IMR-90 (cell line): Measurements from ENCODE around the gene CRIP1. TPM values are rescaled to one million over a fixed set of nuclear protein-coding genes. Genes with fewer than 3 reads are reported as not detected.

ENCODE experiments used
- ATAC-seq: fragments of 200-7000 bp; cut with Tn5 transposase; 2 replicates; pipeline ENCODE4 v1.9.1; 2020; ENCODE audit warnings: low read depth, mild to moderate bottlenecking, moderate library complexity
- BruUV-seq: library from RNA; stranded (reverse); fragments of 400-500 nt; replicated peaks from 2 replicates; lab custom pipeline; 2021; lab: Mats Ljungman, UMichigan
- CTCF ChIA-PET: fragments of 300-600 bp; formaldehyde crosslinking; extraction: SDS; loops from one replicate; lab custom pipeline; 2021; ENCODE audit warnings: antibody characterized with exemption; lab: Yijun Ruan, JAX
- POLR2A ChIA-PET: fragments of 300-600 bp; sonication (Branson Sonifier 250); formaldehyde crosslinking; loops from one replicate; lab custom pipeline; 2022; ENCODE audit warnings: antibody characterized with exemption; ENCODE audit not compliant: unreplicated experiment; lab: Charles Lee
- DNase-seq: peaks from one replicate; pipeline ENCODE4 v3.0.0; 2013
- H2AFZ ChIP-seq: replicated peaks from 2 replicates; pipeline ENCODE3; 2013; ENCODE audit warnings: low read length, mild to moderate bottlenecking; ENCODE audit not compliant: poor library complexity
- H2AK5ac ChIP-seq: 2 replicates; pipeline ENCODE4 v1.6.1; 2013; ENCODE audit warnings: low read depth, low read length, inconsistent platforms
- H2AK9ac ChIP-seq: replicated peaks from 2 replicates; pipeline ENCODE3; 2013; ENCODE audit warnings: mild to moderate bottlenecking, low read depth, low read length, moderate library complexity; ENCODE audit not compliant: poor library complexity
- H2BK120ac ChIP-seq: 2 replicates; pipeline ENCODE4 v1.6.1; 2013; ENCODE audit warnings: low read depth, low read length, inconsistent platforms
- H2BK15ac ChIP-seq: 3 replicates; pipeline ENCODE4 v1.6.1; 2013; ENCODE audit warnings: low read depth, low read length, inconsistent platforms
- H2BK20ac ChIP-seq: 2 replicates; pipeline ENCODE4 v1.6.1; 2013; ENCODE audit warnings: low read depth, mild to moderate bottlenecking, inconsistent platforms, low read length, moderate library complexity
- H2BK5ac ChIP-seq: 2 replicates; pipeline ENCODE4 v1.6.1; 2013; ENCODE audit warnings: mild to moderate bottlenecking, low read depth, low read length, inconsistent platforms; ENCODE audit not compliant: poor library complexity, severe bottlenecking
- H3K14ac ChIP-seq: replicated peaks from 2 replicates; pipeline ENCODE4 v1.6.1; 2013; ENCODE audit warnings: low read depth, low read length, inconsistent platforms
- H3K18ac ChIP-seq: 2 replicates; pipeline ENCODE4 v1.6.1; 2013; ENCODE audit warnings: low read depth, low read length, control low read depth
- H3K23ac ChIP-seq: 2 replicates; pipeline ENCODE4 v1.6.1; 2013; ENCODE audit warnings: low read depth, low read length, inconsistent platforms
- H3K27ac ChIP-seq: 2 replicates; pipeline ENCODE4 v1.5.1; 2013; ENCODE audit warnings: mild to moderate bottlenecking, control low read depth, low read length; ENCODE audit not compliant: insufficient read depth
- H3K27me3 ChIP-seq: 2 replicates; pipeline ENCODE4 v1.6.1; 2013; ENCODE audit warnings: low read length; ENCODE audit not compliant: control insufficient read depth, insufficient read depth
- H3K36me3 ChIP-seq: 2 replicates; pipeline ENCODE4 v1.6.1; 2013; ENCODE audit warnings: low read length, mixed read lengths; ENCODE audit not compliant: control insufficient read depth, insufficient read depth
- H3K4ac ChIP-seq: 2 replicates; pipeline ENCODE4 v1.6.1; 2013; ENCODE audit warnings: low read depth, low read length, inconsistent platforms
- H3K4me1 ChIP-seq: 2 replicates; pipeline ENCODE4 v1.6.1; 2013; ENCODE audit warnings: low read length, mixed read lengths; ENCODE audit not compliant: control insufficient read depth, insufficient read depth
- H3K4me2 ChIP-seq: 2 replicates; pipeline ENCODE4 v1.6.1; 2013; ENCODE audit warnings: low read depth, mild to moderate bottlenecking, control low read depth, low read length, moderate library complexity
- H3K4me3 ChIP-seq: 2 replicates; pipeline ENCODE4 v1.5.1; 2013; ENCODE audit warnings: low read depth, mild to moderate bottlenecking, control low read depth, low read length, moderate library complexity; ENCODE audit not compliant: insufficient read depth
- H3K56ac ChIP-seq: 2 replicates; pipeline ENCODE4 v1.6.1; 2013; ENCODE audit warnings: low read length, inconsistent platforms; ENCODE audit not compliant: insufficient read depth; ENCODE audit errors: extremely low read depth
- H3K79me1 ChIP-seq, 2 experiments: 2 replicates each; pipeline ENCODE4 v1.6.1; 2013; ENCODE audit warnings: low read length in 2 of 2, inconsistent platforms in 1 of 2, low read depth in 1 of 2
- H3K9ac ChIP-seq: 2 replicates; pipeline ENCODE4 v1.6.1; 2013; ENCODE audit warnings: low read depth, low read length, control low read depth
- H3K9me1 ChIP-seq: 2 replicates; pipeline ENCODE4 v1.6.1; 2013; ENCODE audit warnings: low read length, inconsistent platforms; ENCODE audit not compliant: insufficient read depth
- H3K9me3 ChIP-seq: 2 replicates; pipeline ENCODE4 v1.6.1; 2013; ENCODE audit warnings: low read length; ENCODE audit not compliant: control insufficient read depth, insufficient read depth
- H4K20me1 ChIP-seq: 2 replicates; pipeline ENCODE4 v1.6.1; 2013; ENCODE audit warnings: low read length, inconsistent platforms; ENCODE audit not compliant: insufficient read depth
- H4K5ac ChIP-seq: 2 replicates; pipeline ENCODE4 v1.6.1; 2013; ENCODE audit warnings: mild to moderate bottlenecking, low read depth, low read length, control low read depth
- H4K8ac ChIP-seq, 2 experiments: 2 replicates each; pipeline ENCODE4 v1.6.1; 2013; ENCODE audit warnings: low read depth in 2 of 2, low read length in 2 of 2, control low read depth in 1 of 2, inconsistent platforms in 1 of 2
- H4K91ac ChIP-seq: 2 replicates; pipeline ENCODE4 v1.6.1; 2013; ENCODE audit warnings: low read depth, low read length, inconsistent platforms; ENCODE audit not compliant: insufficient read depth
- FOS ChIP-seq: fragments of 150-350 bp; IDR thresholded peaks from 2 replicates; pipeline ENCODE4 v1.6.1; 2016; ENCODE audit warnings: low read depth, low read length
- POLR2A ChIP-seq: IDR thresholded peaks from 2 replicates; pipeline ENCODE4 v1.6.1; 2012; ENCODE audit warnings: mild to moderate bottlenecking, low read depth, low read length
- WGBS, 2 experiments: methylation state at CpG; one replicate each; pipeline versions ENCODE4 v1.1.5 to v1.1.7; 2013; ENCODE audit warnings: missing lambda C conversion rate in 2 of 2; ENCODE audit not compliant: insufficient read length in 1 of 2; ENCODE audit errors: extremely low coverage in 2 of 2; 5-methylcytosine and 5-hydroxymethylcytosine counted together
- dilution Hi-C: fragments of 300-500 bp; cut with HindIII; formaldehyde crosslinking; loops from one replicate; pipeline ENCODE4 v1.14.3; 2018; ENCODE audit warnings: low sequenced_read_pairs; ENCODE audit not compliant: unreplicated experiment
- in situ Hi-C: fragments of 300-500 bp; cut with MboI; formaldehyde crosslinking; loops from 3 replicates; pipeline ENCODE4 v1.14.3; 2019; ENCODE audit warnings: low sequenced_read_pairs, inconsistent platforms, mixed read lengths
- intact Hi-C: fragments of 100-400 bp; cut with micrococcal nuclease; formaldehyde crosslinking; loops from 2 replicates; pipeline ENCODE4 v1.10.0; 2022
- polyA plus RNA-seq, 3 experiments: library from polyadenylated mRNA; depleted of rRNA; stranded (reverse); fragments of >200 nt; gene quantifications; 2 replicates each; pipeline ENCODE4 v1.2.3, GENCODE V29; 2012; ENCODE audit warnings: low replicate concordance in 1 of 3
- total RNA-seq: library from RNA; depleted of rRNA; stranded (reverse); fragments of >200 nt; gene quantifications from 2 replicates; pipeline ENCODE4 v1.2.3, GENCODE V29; 2012
- TF ChIP-seq, protein P1 (sequence below): fragments of 150-350 bp; IDR thresholded peaks from 2 replicates; pipeline ENCODE4 v1.6.1; 2017; ENCODE audit warnings: mild to moderate bottlenecking, antibody characterized with exemption, low read length, low read depth

The CRIP1 gene
- total and polyA plus RNA-seq, 2 of the 4 experiments (the other 2 are of a cell fraction): 0.21 TPM; not detected in 1

DNA sequence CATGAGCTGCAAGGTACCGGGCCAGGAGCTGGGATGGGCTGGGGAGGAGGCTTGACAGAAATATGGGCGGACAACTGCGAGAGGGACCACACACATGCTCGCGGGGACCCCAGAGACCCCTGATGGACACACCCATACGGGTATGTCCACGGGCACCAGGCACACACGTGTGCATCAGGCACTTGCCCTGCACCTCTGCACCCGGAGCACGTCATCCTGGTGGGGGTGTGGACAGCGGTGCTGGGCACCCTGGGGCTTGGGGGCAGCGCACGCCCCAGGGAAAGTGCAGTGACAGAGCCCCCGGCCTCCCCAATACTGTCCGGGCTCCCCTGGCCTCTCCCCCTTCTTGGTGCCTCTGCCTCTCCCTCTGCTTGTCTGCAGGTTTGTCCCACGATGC, 1.7 kb upstream of the CRIP1 start:
- Histone ChIP-seq H3K18ac (no peak overlapping the region), H4K91ac (no peak overlapping the region), H3K4me3 (no peak overlapping the region), H3K9ac (no peak overlapping the region), H3K79me1 (no peaks in the 10 kb centered on the region; a peak in 1 of 4 replicates), H3K36me3 (no peaks in the 10 kb centered on the region), H3K4me1 (peaks cover 15% of the 10 kb centered on the region), H3K23ac (no peak overlapping the region), H4K5ac (no peak overlapping the region), H3K4ac (no peak overlapping the region), H3K56ac (no peak overlapping the region), H3K14ac (no peak overlapping the region), H3K27ac (no peak overlapping the region), H3K4me2 (no peak overlapping the region), H4K20me1 (no peaks in the 10 kb centered on the region; the same call in 1 of the 2 replicates), H2BK5ac (no peak overlapping the region), H4K8ac (no peak overlapping the region), H3K9me3 (no peaks in the 10 kb centered on the region), H3K27me3 (peaks cover 25% of the 10 kb centered on the region; the same call in 1 of the 2 replicates), H2BK120ac (no peak overlapping the region), H2AFZ (no peak overlapping the region), H2AK5ac (no peak overlapping the region), H2BK15ac (no peak overlapping the region), H3K9me1 (peaks cover 6% of the 10 kb centered on the region), H2BK20ac (no peak overlapping the region), H2AK9ac (no peak overlapping the region)
- intact Hi-C loops: no loop called here
- BruUV-seq: no TSS peak
- dilution Hi-C loops: no loop called here
- in situ Hi-C loops: no loop called here
- 81% methylated on average over 6 of the region's 16 CpGs; no CpG with 5 or more reads in 1 of the 2 experiments for WGBS, 2 experiments
- ATAC-seq (no peak), DNase-seq (no peak)
- TF ChIP-seq, protein P1, sequence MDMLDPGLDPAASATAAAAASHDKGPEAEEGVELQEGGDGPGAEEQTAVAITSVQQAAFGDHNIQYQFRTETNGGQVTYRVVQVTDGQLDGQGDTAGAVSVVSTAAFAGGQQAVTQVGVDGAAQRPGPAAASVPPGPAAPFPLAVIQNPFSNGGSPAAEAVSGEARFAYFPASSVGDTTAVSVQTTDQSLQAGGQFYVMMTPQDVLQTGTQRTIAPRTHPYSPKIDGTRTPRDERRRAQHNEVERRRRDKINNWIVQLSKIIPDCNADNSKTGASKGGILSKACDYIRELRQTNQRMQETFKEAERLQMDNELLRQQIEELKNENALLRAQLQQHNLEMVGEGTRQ: no peak
- TF ChIP-seq FOS (no peak), POLR2A (no peak)
- ChIA-PET CTCF (no interaction called here), POLR2A (no interaction called here)
